GM23248 (cell line): ENCODE measurements around the gene ACMSD. TPM values are rescaled to one million over a fixed set of nuclear protein-coding genes. Genes with fewer than 3 reads are reported as not detected.
"Not testable (repeated sequence)": the region's sequence is repeated elsewhere in the genome, so short reads cannot be mapped to it uniquely, and the experiment has no call there.

Experiments used
- DNase-seq: peaks from one replicate; pipeline ENCODE4 v3.0.0-alpha.2; 2015
- H2AFZ ChIP-seq: fragments of 200-600 bp; sonication (generic); 2 replicates; pipeline ENCODE4 v1.6.1; 2016; ENCODE audit warnings: antibody characterized with exemption
- H3F3A ChIP-seq: fragments of 200-600 bp; sonication (generic); 2 replicates; pipeline ENCODE4 v1.6.1; 2016; ENCODE audit warnings: mild to moderate bottlenecking, antibody characterized with exemption, mixed run types; ENCODE audit not compliant: insufficient read depth
- H3K27ac ChIP-seq: fragments of 200-600 bp; sonication (generic); 2 replicates; pipeline ENCODE4 v1.5.1; 2016; ENCODE audit warnings: mild to moderate bottlenecking
- H3K27me3 ChIP-seq: fragments of 200-600 bp; sonication (generic); replicated peaks from 2 replicates; pipeline ENCODE4 v1.6.1; 2016; ENCODE audit warnings: mild to moderate bottlenecking; ENCODE audit not compliant: insufficient read depth
- H3K36me3 ChIP-seq: fragments of 200-600 bp; sonication (generic); 2 replicates; pipeline ENCODE4 v1.6.1; 2016; ENCODE audit warnings: low read depth, mild to moderate bottlenecking
- H3K4me1 ChIP-seq: fragments of 200-600 bp; sonication (generic); 2 replicates; pipeline ENCODE4 v1.6.1; 2016; ENCODE audit warnings: mild to moderate bottlenecking; ENCODE audit not compliant: insufficient read depth
- H3K4me2 ChIP-seq: fragments of 200-600 bp; sonication (generic); one replicate; pipeline ENCODE4 v1.6.1; 2016; ENCODE audit warnings: mild to moderate bottlenecking; ENCODE audit not compliant: unreplicated experiment
- H3K4me3 ChIP-seq: fragments of 200-600 bp; sonication (generic); 2 replicates; pipeline ENCODE4 v1.5.1; 2016; ENCODE audit warnings: mild to moderate bottlenecking
- H3K79me2 ChIP-seq: fragments of 200-600 bp; sonication (generic); 2 replicates; pipeline ENCODE4 v1.6.1; 2016; ENCODE audit warnings: mild to moderate bottlenecking; ENCODE audit not compliant: insufficient read depth
- H3K9ac ChIP-seq: fragments of 200-600 bp; sonication (generic); 2 replicates; pipeline ENCODE4 v1.6.1; 2016; ENCODE audit warnings: mild to moderate bottlenecking
- H3K9me2 ChIP-seq: fragments of 200-600 bp; sonication (generic); 2 replicates; pipeline ENCODE4 v1.6.1; 2016; ENCODE audit warnings: mixed run types, mild to moderate bottlenecking, moderate library complexity; ENCODE audit not compliant: insufficient read depth
- H3K9me3 ChIP-seq: fragments of 200-600 bp; sonication (generic); one replicate; pipeline ENCODE4 v1.6.1; 2017; ENCODE audit warnings: low read depth
- H4K20me1 ChIP-seq: fragments of 200-600 bp; sonication (generic); 2 replicates; pipeline ENCODE4 v1.6.0; 2016; ENCODE audit not compliant: insufficient read depth
- EZH2 ChIP-seq: fragments of 200-600 bp; sonication (generic); IDR thresholded peaks from 2 replicates; pipeline ENCODE4 v1.6.1; 2018; ENCODE audit warnings: antibody characterized with exemption, mild to moderate bottlenecking; ENCODE audit not compliant: insufficient read depth, poor library complexity, severe bottlenecking
- EZH2phosphoT487 ChIP-seq: fragments of 200-600 bp; sonication (generic); IDR thresholded peaks from 2 replicates; pipeline ENCODE4 v1.6.1; 2018; ENCODE audit warnings: antibody characterized with exemption, moderate library complexity, mild to moderate bottlenecking, low read depth; ENCODE audit not compliant: insufficient read depth
- WGBS, 2 experiments: methylation state at CpG; one replicate each; pipeline ENCODE4 v1.1.6; 2015 to 2017; ENCODE audit warnings: low lambda C conversion rate in 2 of 2, low coverage in 1 of 2; ENCODE audit errors: missing lambda C conversion rate in 2 of 2; 5-methylcytosine and 5-hydroxymethylcytosine counted together
- in situ Hi-C: fragments of 300-500 bp; cut with MboI; formaldehyde crosslinking; loops from 2 replicates; pipeline ENCODE4 v1.15.0; 2020
- polyA plus RNA-seq: library from polyadenylated mRNA; unstranded; fragments of >200 nt; fragmentation: Nextera tagmentation; extraction: Ambion mirVana; gene quantifications from 2 replicates; pipeline ENCODE4 v1.2.1, GENCODE V29; 2016
- total RNA-seq: library from RNA; depleted of rRNA; stranded (reverse); fragments of >200 nt; shearing (Covaris generic); gene quantifications from 2 replicates; pipeline ENCODE4 v1.2.3, GENCODE V29; 2014

Gene ACMSD
- total and polyA plus RNA-seq, 2 experiments from 2014 or later: not detected

GRCh38 chr2:134815741-134816140 lies 22.7 kb upstream of the ACMSD start:
- Histone ChIP-seq H3K9me2 (no peaks in the 10 kb centered on the region), H3K27me3 (no peaks in the 10 kb centered on the region), H3F3A (no peaks in the 10 kb centered on the region), H3K9me3 (no peaks in the 10 kb centered on the region), H3K79me2 (no peaks in the 10 kb centered on the region), H3K4me3 (no peak overlapping the region), H3K4me2 (no peak overlapping the region), H3K27ac (no peak overlapping the region), H2AFZ (no peak overlapping the region), H3K36me3 (no peaks in the 10 kb centered on the region), H3K9ac (no peak overlapping the region), H4K20me1 (no peaks in the 10 kb centered on the region), H3K4me1 (peaks cover 7% of the 10 kb centered on the region; the same call in 1 of the 2 replicates)
- TF ChIP-seq EZH2 (no peak), EZH2phosphoT487 (no peak)
- WGBS, 2 experiments: 0% methylated on average over 1 of the region's 1 CpG
- in situ Hi-C loops: no loop called here
- DNase-seq: no peak

GRCh38 chr2:134818321-134818720 lies 20.1 kb upstream of the ACMSD start:
- no peaks in the 10 kb centered on the region for H3K9me2 ChIP-seq
- H4K20me1 ChIP-seq: no peaks in the 10 kb centered on the region
- no peaks in the 10 kb centered on the region for H3K79me2 ChIP-seq
- in situ Hi-C loops: no loop called here
- H3K4me3 ChIP-seq: no peak overlapping the region
- no peaks in the 10 kb centered on the region for H3K9me3 ChIP-seq
- peaks cover 7% of the 10 kb centered on the region; the same call in 1 of the 2 replicates for H3K4me1 ChIP-seq
- no peak overlapping the region for H3K9ac ChIP-seq
- peak; percentile 3 for DNase-seq
- no peaks in the 10 kb centered on the region for H3K27me3 ChIP-seq
- no peaks in the 10 kb centered on the region for H3K36me3 ChIP-seq
- no peak overlapping the region for H3K4me2 ChIP-seq
- 39 to 41% methylated on average over 5 of the region's 5 CpGs for WGBS, 2 experiments
- no peak for TF ChIP-seq EZH2
- TF ChIP-seq EZH2phosphoT487: no peak
- no peak overlapping the region for H2AFZ ChIP-seq
- no peak overlapping the region for H3K27ac ChIP-seq
- H3F3A ChIP-seq: no peaks in the 10 kb centered on the region

GRCh38 chr2:134819334-134819733 lies 19.1 kb upstream of the ACMSD start:
- no peaks in the 10 kb centered on the region for H3F3A ChIP-seq
- TF ChIP-seq EZH2phosphoT487 (no peak), EZH2 (no peak)
- H3K27me3 ChIP-seq: no peaks in the 10 kb centered on the region
- no peak overlapping the region for H3K27ac ChIP-seq
- peaks cover 7% of the 10 kb centered on the region; the same call in 1 of the 2 replicates for H3K4me1 ChIP-seq
- H3K4me2 ChIP-seq: no peak overlapping the region
- WGBS, 2 experiments: 24 to 43% methylated on average over 2 of the region's 2 CpGs
- no peak overlapping the region for H3K9ac ChIP-seq
- H2AFZ ChIP-seq: no peak overlapping the region
- no peaks in the 10 kb centered on the region for H3K9me2 ChIP-seq
- H3K4me3 ChIP-seq: no peak overlapping the region
- H3K79me2 ChIP-seq: no peaks in the 10 kb centered on the region
- no peaks in the 10 kb centered on the region for H3K36me3 ChIP-seq
- no peaks in the 10 kb centered on the region for H4K20me1 ChIP-seq
- in situ Hi-C loops: no loop called here
- peak; percentile 57 for DNase-seq
- H3K9me3 ChIP-seq: no peaks in the 10 kb centered on the region

GRCh38 chr2:134823431-134823830 lies 15.0 kb upstream of the ACMSD start:
- Histone ChIP-seq H3K9me2 (no peaks in the 10 kb centered on the region), H3K9ac (no peak overlapping the region), H3K9me3 (no peaks in the 10 kb centered on the region), H3K79me2 (no peaks in the 10 kb centered on the region), H3K27me3 (no peaks in the 10 kb centered on the region), H2AFZ (no peak overlapping the region), H3K4me3 (no peak overlapping the region), H3F3A (no peaks in the 10 kb centered on the region), H4K20me1 (no peaks in the 10 kb centered on the region), H3K36me3 (no peaks in the 10 kb centered on the region), H3K4me1 (peaks cover 7% of the 10 kb centered on the region; the same call in 1 of the 2 replicates), H3K27ac (no peak overlapping the region), H3K4me2 (no peak overlapping the region)
- DNase-seq: no peak
- WGBS, 2 experiments: 39% methylated on average over 2 of the region's 2 CpGs
- in situ Hi-C loops: no loop called here
- no peak for TF ChIP-seq EZH2phosphoT487
- no peak for TF ChIP-seq EZH2

GRCh38 chr2:134823832-134824231 lies 14.6 kb upstream of the ACMSD start:
- Histone ChIP-seq H3K36me3 (no peaks in the 10 kb centered on the region), H3F3A (no peaks in the 10 kb centered on the region), H3K4me1 (peaks cover 7% of the 10 kb centered on the region; the same call in 1 of the 2 replicates), H2AFZ (no peak overlapping the region), H3K9me2 (no peaks in the 10 kb centered on the region), H3K79me2 (no peaks in the 10 kb centered on the region), H3K9me3 (no peaks in the 10 kb centered on the region), H3K4me3 (no peak overlapping the region), H4K20me1 (no peaks in the 10 kb centered on the region), H3K27ac (no peak overlapping the region), H3K27me3 (no peaks in the 10 kb centered on the region), H3K9ac (no peak overlapping the region), H3K4me2 (no peak overlapping the region)
- in situ Hi-C loops: no loop called here
- no peak for DNase-seq
- TF ChIP-seq EZH2phosphoT487: no peak
- TF ChIP-seq EZH2: no peak
- 8 to 10% methylated on average over 2 of the region's 2 CpGs for WGBS, 2 experiments

- H3F3A ChIP-seq, H4K20me1 ChIP-seq, H3K9ac ChIP-seq, in situ Hi-C loops, DNase-seq, H3K4me1 ChIP-seq, H3K36me3 ChIP-seq, H3K9me3 ChIP-seq, H3K79me2 ChIP-seq, H3K4me3 ChIP-seq, H3K9me2 ChIP-seq, H3K4me2 ChIP-seq, H3K27me3 ChIP-seq, H3K27ac ChIP-seq, H2AFZ ChIP-seq: not testable (repeated sequence)
- WGBS, 2 experiments: 65 to 80% methylated on average over 7 to 13 of the region's 13 CpGs
Observed at GRCh38 chr2:134825716-134826115, 12.7 kb upstream of the ACMSD start.
